ENCODE measurements around the gene DENND6B. TPM values are rescaled to one million over a fixed set of nuclear protein-coding genes. Genes with fewer than 3 reads are reported as not detected.

The DENND6B gene
- total RNA-seq, 1 donor from 2014 or later, result 1.0 TPM

GRCh38 chr22:50314455-50315288 is 12.1 kb downstream of the DENND6B start:
- H3K36me3 ChIP-seq, result no peaks in the 10 kb centered on the region
- H2AFZ ChIP-seq (replicated peaks), result no peak overlapping the region
- no peaks in the 10 kb centered on the region for H3K79me2 ChIP-seq (ENCODE audit: low read depth)
- Mint-ChIP-seq H3K36me3 (peaks cover 2% of the 10 kb centered on the region), H3K4me1 (peaks cover 5% of the 10 kb centered on the region), H3K27ac (no peak overlapping the region), H3K27me3 (ENCODE audit: insufficient read depth, low read depth) (peaks cover 6% of the 10 kb centered on the region), H3K4me3 (peak overlapping the region; percentile 16), H3K9me3 (no peaks in the 10 kb centered on the region)
- no peak overlapping the region for H3K4me3 ChIP-seq
- H3K27ac ChIP-seq, result no peak overlapping the region
- no peaks in the 10 kb centered on the region for H4K20me1 ChIP-seq (ENCODE audit: low read depth)
- H3K4me2 ChIP-seq, result no peak overlapping the region
- H3K4me1 ChIP-seq, result peaks cover 5% of the 10 kb centered on the region
- no peaks in the 10 kb centered on the region for H3K27me3 ChIP-seq
- DNase-seq (ENCODE audit: low spot score), result no peak
- no peaks in the 10 kb centered on the region for H3K9me3 ChIP-seq (ENCODE audit: low read depth)
- peaks cover 7% of the 10 kb centered on the region for H3F3A ChIP-seq (ENCODE audit: low read depth)
- H3K9ac ChIP-seq, result no peak overlapping the region
- no peak for TF ChIP-seq EZH2phosphoT487 (IDR thresholded peaks at IDR 0.05)
- TF ChIP-seq CTCF (IDR thresholded peaks at IDR 0.05), result no peak
- TF ChIP-seq EZH2 (IDR thresholded peaks at IDR 0.05), result no peak

- peaks cover 4% of the 10 kb centered on the region for H3K27me3 Mint-ChIP-seq (ENCODE audit: insufficient read depth, low read depth)
- H3K9me3 Mint-ChIP-seq, result no peaks in the 10 kb centered on the region
- Histone ChIP-seq H3K27ac (no peak overlapping the region), H3K4me1 (peaks cover 9% of the 10 kb centered on the region), H3F3A (ENCODE audit: low read depth) (peaks cover 9% of the 10 kb centered on the region), H2AFZ (replicated peaks) (no peak overlapping the region), H3K79me2 (ENCODE audit: low read depth) (no peaks in the 10 kb centered on the region), H3K9me3 (ENCODE audit: low read depth) (no peaks in the 10 kb centered on the region), H3K27me3 (no peaks in the 10 kb centered on the region), H3K4me2 (no peak overlapping the region), H4K20me1 (ENCODE audit: low read depth) (no peaks in the 10 kb centered on the region), H3K9ac (no peak overlapping the region), H3K4me3 (no peak overlapping the region), H3K36me3 (no peaks in the 10 kb centered on the region)
- no peak for DNase-seq (ENCODE audit: low spot score)
- H3K4me3 Mint-ChIP-seq, result peak overlapping the region; percentile 16
- peaks cover 5% of the 10 kb centered on the region for H3K4me1 Mint-ChIP-seq
- TF ChIP-seq EZH2phosphoT487 (IDR thresholded peaks at IDR 0.05) (no peak), EZH2 (IDR thresholded peaks at IDR 0.05) (no peak), CTCF (IDR thresholded peaks at IDR 0.05) (no peak)
- no peak overlapping the region for H3K27ac Mint-ChIP-seq
- peaks cover 2% of the 10 kb centered on the region for H3K36me3 Mint-ChIP-seq
Measured at GRCh38 chr22:50314081-50314454, 12.7 kb downstream of the DENND6B start.

GRCh38 chr22:50313600-50313999 is 13.2 kb downstream of the DENND6B start:
- Mint-ChIP-seq H3K4me3 (no peak overlapping the region), H3K4me1 (peaks cover 8% of the 10 kb centered on the region), H3K9me3 (no peaks in the 10 kb centered on the region), H3K27ac (no peak overlapping the region), H3K36me3 (peaks cover 2% of the 10 kb centered on the region), H3K27me3 (ENCODE audit: insufficient read depth, low read depth) (peaks cover 3% of the 10 kb centered on the region)
- Histone ChIP-seq H3K4me3 (no peak overlapping the region), H3K9ac (no peak overlapping the region), H3K4me1 (peaks cover 13% of the 10 kb centered on the region), H3K9me3 (ENCODE audit: low read depth) (no peaks in the 10 kb centered on the region), H3K27me3 (no peaks in the 10 kb centered on the region), H2AFZ (replicated peaks) (no peak overlapping the region), H3K4me2 (no peak overlapping the region), H3K79me2 (ENCODE audit: low read depth) (no peaks in the 10 kb centered on the region), H3K36me3 (no peaks in the 10 kb centered on the region), H3F3A (ENCODE audit: low read depth) (peaks cover 12% of the 10 kb centered on the region), H3K27ac (no peak overlapping the region), H4K20me1 (ENCODE audit: low read depth) (no peaks in the 10 kb centered on the region)
- no peak for DNase-seq (ENCODE audit: low spot score)
- TF ChIP-seq CTCF (IDR thresholded peaks at IDR 0.05), result no peak
- no peak for TF ChIP-seq EZH2 (IDR thresholded peaks at IDR 0.05)
- TF ChIP-seq EZH2phosphoT487 (IDR thresholded peaks at IDR 0.05), result no peak

Data from neural progenitor cell (in vitro differentiated cells).